Kidney (tissue), 14 donors: ENCODE measurements around the gene SLC7A1. TPM values are rescaled to one million over a fixed set of nuclear protein-coding genes. Genes with fewer than 3 reads are reported as not detected.

ENCODE experiments used
- DNase-seq, 5 donors: peaks; one replicate each; pipeline ENCODE4 v3.0.0-alpha.2; 2013 to 2020
- FAIRE-seq: peaks from 2 replicates; lab custom pipeline; 2012; peaks lifted over from hg19 to GRCh38; lab: Jason Lieb, UNC
- H3K27ac ChIP-seq, 2 donors: one replicate each; pipeline ENCODE4 v1.7.0; 2013; ENCODE audit warnings: low read depth in 2 of 2, low read length in 2 of 2, inconsistent platforms in 1 of 2
- H3K27me3 ChIP-seq: one replicate; pipeline ENCODE4 v1.7.1; 2013; ENCODE audit warnings: low read length, inconsistent platforms; ENCODE audit not compliant: control insufficient read depth, insufficient read depth
- H3K36me3 ChIP-seq, 3 donors: one replicate each; pipeline versions ENCODE4 v1.7.0 to v1.7.1; 2013; ENCODE audit warnings: low read length in 3 of 3, control low read depth in 1 of 3, inconsistent platforms in 1 of 3; ENCODE audit not compliant: insufficient read depth in 3 of 3, control insufficient read depth in 2 of 3
- H3K4me1 ChIP-seq, 3 donors: one replicate each; pipeline versions ENCODE4 v1.7.0 to v1.7.1; 2013; ENCODE audit warnings: low read length in 3 of 3, inconsistent platforms in 1 of 3, low read depth in 1 of 3; ENCODE audit not compliant: control insufficient read depth in 2 of 3, insufficient read depth in 2 of 3
- H3K4me3 ChIP-seq, 3 donors: one replicate each; pipeline versions ENCODE4 v1.7.0 to v1.8.1; 2013; ENCODE audit warnings: low read length in 3 of 3, control low read depth in 1 of 3, inconsistent platforms in 1 of 3
- H3K9ac ChIP-seq, 3 donors: one replicate each; pipeline versions ENCODE4 v1.7.0 to v1.7.1; 2013; ENCODE audit warnings: low read length in 3 of 3, control low read depth in 1 of 3, inconsistent platforms in 1 of 3
- H3K9me3 ChIP-seq, 3 donors: one replicate each; pipeline versions ENCODE4 v1.7.0 to v1.7.1; 2013; ENCODE audit warnings: low read length in 3 of 3, control low read depth in 1 of 3, inconsistent platforms in 1 of 3; ENCODE audit not compliant: control insufficient read depth in 2 of 3, insufficient read depth in 1 of 3
- intact Hi-C: fragments of 100-400 bp; cut with DNase I; formaldehyde crosslinking; loops from one replicate; pipeline ENCODE4 v1.11.1; 2022
- polyA plus RNA-seq: library from polyadenylated mRNA; stranded (reverse); fragments of 350-450 nt; fragmentation: Illumina TruSeq; extraction: RNeasy Lipid Tissue Mini Kit (QIAGEN cat#74804); gene quantifications from one replicate; pipeline ENCODE4 v1.2.3, GENCODE V29; 2014; ENCODE audit warnings: low read depth, low replicate concordance; ENCODE audit not compliant: insufficient read depth
- total RNA-seq: library from RNA; stranded (reverse); fragmentation: NEBNext Ultra II Directional; extraction: Animal tissue kit (Norgen Biotek cat#: 25700); gene quantifications from one replicate; pipeline ENCODE4 v1.2.1, GENCODE V29; 2021
- TF ChIP-seq, protein P1 (sequence below): IDR thresholded peaks from 3 replicates; pipeline ENCODE4 v1.5.1; 2012; ENCODE audit warnings: mild to moderate bottlenecking, moderate library complexity, borderline replicate concordance; ENCODE audit not compliant: insufficient read depth; ENCODE audit errors: extremely low read depth
- donor health status: control.
- donor health status: control.
- donor health status: control.
- donor health status: control.
- donor health status: control.
- donor health status: DM: yes; HTN: yes; CAD: no.
- donor health status: Normal renal cell carcinoma (clear cell type).

Gene SLC7A1
- total and polyA plus RNA-seq, 2 donors from 2014 or later, result 2.8 to 64.5 TPM

- DNase-seq, result no peak
- Histone ChIP-seq H3K36me3 (no peaks in the 10 kb centered on the region), H3K9me3 (no peaks in the 10 kb centered on the region), H3K9ac (no peak overlapping the region), H3K4me3 (no peak overlapping the region), H3K4me1 (no peaks in the 10 kb centered on the region), H3K27me3 (no peaks in the 10 kb centered on the region), H3K27ac (no peak overlapping the region)
- TF ChIP-seq, protein P1, sequence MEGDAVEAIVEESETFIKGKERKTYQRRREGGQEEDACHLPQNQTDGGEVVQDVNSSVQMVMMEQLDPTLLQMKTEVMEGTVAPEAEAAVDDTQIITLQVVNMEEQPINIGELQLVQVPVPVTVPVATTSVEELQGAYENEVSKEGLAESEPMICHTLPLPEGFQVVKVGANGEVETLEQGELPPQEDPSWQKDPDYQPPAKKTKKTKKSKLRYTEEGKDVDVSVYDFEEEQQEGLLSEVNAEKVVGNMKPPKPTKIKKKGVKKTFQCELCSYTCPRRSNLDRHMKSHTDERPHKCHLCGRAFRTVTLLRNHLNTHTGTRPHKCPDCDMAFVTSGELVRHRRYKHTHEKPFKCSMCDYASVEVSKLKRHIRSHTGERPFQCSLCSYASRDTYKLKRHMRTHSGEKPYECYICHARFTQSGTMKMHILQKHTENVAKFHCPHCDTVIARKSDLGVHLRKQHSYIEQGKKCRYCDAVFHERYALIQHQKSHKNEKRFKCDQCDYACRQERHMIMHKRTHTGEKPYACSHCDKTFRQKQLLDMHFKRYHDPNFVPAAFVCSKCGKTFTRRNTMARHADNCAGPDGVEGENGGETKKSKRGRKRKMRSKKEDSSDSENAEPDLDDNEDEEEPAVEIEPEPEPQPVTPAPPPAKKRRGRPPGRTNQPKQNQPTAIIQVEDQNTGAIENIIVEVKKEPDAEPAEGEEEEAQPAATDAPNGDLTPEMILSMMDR, result no peak
- intact Hi-C loops, result no loop called here
- FAIRE-seq, result no peak
These were observed 38.7 kb downstream of the SLC7A1 start for GRCh38 chr13:29556742-29557141.

GRCh38 chr13:29551214-29551613 is 44.3 kb downstream of the SLC7A1 start:
- no peak overlapping the region for H3K4me3 ChIP-seq
- H3K4me1 ChIP-seq, result no peaks in the 10 kb centered on the region
- intact Hi-C loops, result no loop called here
- no peaks in the 10 kb centered on the region for H3K36me3 ChIP-seq
- DNase-seq (no peak), FAIRE-seq (no peak)
- H3K9ac ChIP-seq, result no peak overlapping the region
- no peaks in the 10 kb centered on the region for H3K9me3 ChIP-seq
- H3K27me3 ChIP-seq, result no peaks in the 10 kb centered on the region
- no peak overlapping the region for H3K27ac ChIP-seq
- TF ChIP-seq, protein P1, result no peak

GRCh38 chr13:29550430-29550988 is 45.0 kb downstream of the SLC7A1 start:
- Histone ChIP-seq H3K27ac (no peak overlapping the region), H3K9ac (no peak overlapping the region), H3K4me1 (no peaks in the 10 kb centered on the region), H3K27me3 (no peaks in the 10 kb centered on the region), H3K4me3 (no peak overlapping the region), H3K36me3 (no peaks in the 10 kb centered on the region), H3K9me3 (no peaks in the 10 kb centered on the region)
- DNase-seq (no peak), FAIRE-seq (no peak)
- TF ChIP-seq, protein P1, result no peak
- intact Hi-C loops, result no loop called here

DNA sequence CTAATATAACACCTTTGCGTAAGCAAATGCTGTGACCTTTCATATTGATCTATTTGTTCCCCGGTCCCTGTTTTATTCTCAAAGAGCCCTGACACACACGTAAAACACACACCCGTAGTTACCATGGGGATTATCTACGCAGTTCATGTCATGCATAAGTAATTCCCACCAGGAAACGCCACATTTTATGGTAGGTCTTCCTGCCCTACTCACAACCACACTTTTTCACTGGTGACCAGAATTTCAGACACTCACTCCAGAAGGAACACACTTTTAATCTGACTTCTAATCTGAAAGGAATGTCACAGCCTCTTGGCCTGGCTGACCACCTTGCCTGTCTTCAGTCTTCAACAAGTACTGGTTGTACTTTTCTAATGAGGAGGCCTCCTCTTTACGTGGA is 46.8 kb downstream of the SLC7A1 start:
- Histone ChIP-seq H3K36me3 (no peaks in the 10 kb centered on the region), H3K4me1 (no peaks in the 10 kb centered on the region), H3K4me3 (no peak overlapping the region), H3K27me3 (no peaks in the 10 kb centered on the region), H3K9ac (no peak overlapping the region), H3K9me3 (no peaks in the 10 kb centered on the region), H3K27ac (peak overlapping the region; percentile 37 to 43)
- DNase-seq (peak in 3 of 5 donors; percentile 21 to 76 (median 70)), FAIRE-seq (no peak)
- intact Hi-C loops, result no loop called here
- TF ChIP-seq, protein P1, result no peak
